ENCODE data around the gene IRF8.

Gene IRF8

GRCh38 chr16:85963753-85964285 lies 64.9 kb downstream of the IRF8 start:
- DNase-seq = no peak

DNA sequence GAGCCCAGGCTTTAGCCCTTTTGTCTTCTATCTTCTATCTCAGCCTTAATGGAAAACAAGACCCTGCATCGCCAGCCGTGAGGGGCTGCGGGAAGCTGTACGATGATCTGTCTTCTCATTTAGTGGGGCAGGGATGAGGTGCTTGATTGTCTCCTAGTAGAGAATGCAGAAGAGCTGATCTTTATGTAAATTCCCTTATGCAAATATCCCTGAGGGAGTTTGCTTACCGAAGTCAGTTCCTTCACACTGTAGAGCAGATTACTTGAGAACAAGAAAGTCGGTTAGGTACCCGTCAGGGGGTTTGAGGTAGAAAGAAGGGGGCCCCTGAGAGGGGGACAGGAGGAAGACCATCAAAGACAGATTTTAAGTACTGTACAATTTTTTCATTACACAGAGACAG lies 66.2 kb downstream of the IRF8 start:
- no peak for DNase-seq

DNA sequence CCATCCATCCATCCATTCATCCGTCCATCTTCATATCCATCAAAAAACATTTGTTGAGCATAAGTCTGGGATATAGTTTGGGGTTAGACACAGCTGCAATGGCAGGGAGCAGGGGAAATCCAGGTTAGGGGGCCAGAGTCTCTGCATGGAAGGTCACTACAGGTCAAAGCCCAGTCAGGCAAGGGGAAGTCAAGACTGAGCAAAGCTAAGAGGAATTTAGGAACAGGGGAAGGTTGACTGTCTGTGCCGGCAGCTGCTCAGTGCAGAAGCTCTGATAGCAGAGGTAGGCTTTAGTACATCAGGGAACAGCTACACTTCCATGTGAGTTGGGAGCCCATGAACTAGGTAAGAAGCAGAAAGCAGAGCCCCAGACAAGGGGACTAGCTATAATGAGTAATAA lies 68.1 kb downstream of the IRF8 start:
- DNase-seq = no peak

GRCh38 chr16:85968041-85968920 lies 69.3 kb downstream of the IRF8 start:
- DNase-seq = no peak

DNA sequence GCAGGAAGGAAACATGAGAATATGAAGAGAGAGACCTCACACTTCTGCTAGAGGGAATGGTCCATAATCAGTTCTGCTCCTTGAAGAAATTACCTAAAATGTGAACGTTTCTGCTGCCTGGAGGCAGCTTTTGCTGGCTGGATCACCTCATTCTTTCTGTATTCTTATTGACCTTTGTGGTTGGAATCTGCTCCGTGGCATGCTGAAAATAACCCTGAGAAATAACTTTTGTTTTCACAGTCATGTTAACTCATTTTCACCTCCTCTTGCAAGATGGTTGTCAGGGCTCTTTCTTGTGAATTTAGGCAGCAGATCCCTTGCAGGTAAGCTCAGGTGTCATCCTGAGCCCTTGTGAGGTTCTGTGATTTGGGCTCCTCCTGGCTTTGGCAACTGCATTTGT lies 70.2 kb downstream of the IRF8 start:
- DNase-seq = no peak

DNA sequence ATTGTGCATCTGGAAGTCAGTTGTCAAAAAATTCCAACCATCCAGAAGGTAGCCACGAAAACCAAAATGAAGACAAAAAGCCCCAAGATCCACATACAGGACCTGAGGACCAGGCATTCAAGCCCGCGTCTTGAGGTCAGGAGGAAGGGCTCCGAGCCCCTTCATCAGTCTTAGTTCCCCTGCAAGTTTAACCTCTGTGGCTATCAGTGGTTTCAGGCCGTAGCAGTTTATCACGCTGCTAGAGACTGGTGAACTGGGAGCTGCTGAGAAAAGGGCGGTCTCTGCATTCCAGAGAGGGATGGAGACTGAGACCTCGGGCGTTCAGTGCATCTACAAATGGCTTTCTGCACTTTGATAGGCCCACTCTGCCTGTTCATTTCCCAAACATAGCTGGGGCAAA lies 70.6 kb downstream of the IRF8 start:
- DNase-seq = no peak

DNA sequence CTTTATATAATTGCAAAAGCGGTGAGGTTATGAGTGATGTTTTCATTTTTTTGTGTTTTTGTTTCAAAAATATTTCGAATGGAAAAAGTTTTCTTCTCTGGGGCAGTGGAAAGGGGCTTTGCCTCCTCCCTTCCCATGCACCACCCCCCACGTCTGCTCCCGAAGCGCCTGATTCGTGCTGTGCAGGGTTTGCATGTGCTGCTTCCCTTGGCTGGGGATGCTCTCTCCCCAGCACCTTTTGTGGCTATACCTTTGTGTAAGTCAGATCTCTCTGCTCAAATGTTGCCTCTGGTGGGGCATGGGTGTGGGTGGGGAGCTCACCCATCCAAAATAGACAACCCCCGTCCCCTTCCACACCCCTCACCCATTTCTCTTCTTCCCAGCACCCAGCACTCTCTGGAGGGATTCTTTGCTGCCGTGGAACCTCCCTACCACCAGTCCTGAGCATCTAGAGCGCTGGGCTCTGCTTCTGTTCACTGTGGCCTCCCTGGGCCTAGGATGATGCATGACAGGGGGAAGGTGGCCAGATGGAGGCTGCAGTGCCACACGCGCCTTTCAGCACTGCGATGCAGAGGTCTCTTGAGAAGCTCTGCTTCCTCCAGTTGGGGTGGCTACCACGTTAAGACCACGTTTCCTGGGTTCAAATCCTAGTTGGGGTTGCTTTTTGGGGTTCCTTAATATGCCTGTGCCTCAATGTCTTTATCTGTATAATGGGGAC lies 71.2 kb downstream of the IRF8 start:
- no peak for DNase-seq

DNA sequence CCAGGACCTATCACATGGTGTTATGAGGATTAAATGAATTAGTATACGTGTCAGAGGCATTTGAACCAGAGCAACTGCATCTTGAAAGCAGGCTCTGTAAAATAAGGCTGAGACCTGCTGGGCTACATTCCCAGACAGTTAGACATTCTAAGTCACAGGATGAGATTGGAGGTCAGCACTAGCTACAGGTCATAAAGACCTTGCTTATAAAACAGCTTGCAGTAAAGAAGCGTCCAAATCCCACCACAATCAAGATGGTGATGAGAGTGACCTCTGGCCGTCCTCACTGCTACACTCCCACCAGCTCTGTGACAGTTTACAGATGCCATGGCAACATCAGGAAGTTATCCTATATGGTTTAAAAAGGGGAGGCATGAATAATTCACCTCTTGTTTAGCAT lies 71.8 kb downstream of the IRF8 start:
- DNase-seq = no peak
